Activated CD4-positive, alpha-beta T cell treated with anti-CD3 and anti-CD28 coated beads, Interleukin-2, amount 50 U/mL, for 1 hour (primary cell): Measurements from ENCODE around the gene GEN1.

Source experiments
- DNase-seq: peaks from one replicate; pipeline ENCODE4 v3.0.0-alpha.2; 2020

GEN1 gene

GRCh38 chr2:17754773-17755425 lies 961 bp downstream of the GEN1 start:
- DNase-seq: no peak

GRCh38 chr2:17756668-17757067 lies 2.7 kb downstream of the GEN1 start:
- DNase-seq: no peak

DNA sequence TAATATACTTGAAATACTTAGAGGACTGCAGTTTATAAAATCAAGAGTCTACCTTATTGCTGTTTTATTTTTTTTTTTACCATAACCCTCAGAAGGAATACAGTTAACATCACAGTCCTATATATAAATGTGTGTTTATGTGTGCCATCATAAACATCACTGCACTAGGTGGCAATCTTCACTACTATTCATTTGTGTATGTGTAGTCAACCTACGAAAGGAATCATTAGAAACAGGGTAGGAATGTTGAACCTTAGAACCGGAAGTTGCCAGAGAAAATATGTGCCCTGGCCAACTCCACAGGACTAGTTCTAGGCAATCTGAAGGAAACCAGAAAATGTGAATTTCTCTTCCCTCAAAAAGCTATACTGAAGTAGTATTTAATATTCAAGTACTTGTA lies 3.4 kb downstream of the GEN1 start:
- DNase-seq: no peak

- DNase-seq: no peak
These were observed 4.2 kb downstream of the GEN1 start for GRCh38 chr2:17758118-17758517.

DNA sequence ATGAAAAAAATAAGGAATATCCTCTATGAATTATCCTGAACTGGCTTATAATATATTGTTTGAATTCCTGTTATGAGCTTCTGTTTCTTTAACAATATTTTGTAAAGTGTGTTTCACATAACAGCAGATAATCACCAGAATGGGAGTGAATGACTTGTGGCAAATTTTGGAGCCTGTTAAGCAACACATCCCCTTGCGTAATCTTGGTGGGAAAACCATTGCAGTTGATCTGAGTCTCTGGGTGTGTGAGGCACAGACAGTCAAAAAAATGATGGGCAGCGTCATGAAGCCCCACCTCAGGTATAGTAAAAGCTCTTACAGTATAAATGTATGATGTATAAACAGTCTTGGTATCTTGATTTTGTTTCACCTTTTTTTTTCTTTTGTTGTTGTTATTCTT lies 5.9 kb downstream of the GEN1 start:
- no peak for DNase-seq

GRCh38 chr2:17762451-17762850 lies 8.5 kb downstream of the GEN1 start:
- no peak for DNase-seq

DNA sequence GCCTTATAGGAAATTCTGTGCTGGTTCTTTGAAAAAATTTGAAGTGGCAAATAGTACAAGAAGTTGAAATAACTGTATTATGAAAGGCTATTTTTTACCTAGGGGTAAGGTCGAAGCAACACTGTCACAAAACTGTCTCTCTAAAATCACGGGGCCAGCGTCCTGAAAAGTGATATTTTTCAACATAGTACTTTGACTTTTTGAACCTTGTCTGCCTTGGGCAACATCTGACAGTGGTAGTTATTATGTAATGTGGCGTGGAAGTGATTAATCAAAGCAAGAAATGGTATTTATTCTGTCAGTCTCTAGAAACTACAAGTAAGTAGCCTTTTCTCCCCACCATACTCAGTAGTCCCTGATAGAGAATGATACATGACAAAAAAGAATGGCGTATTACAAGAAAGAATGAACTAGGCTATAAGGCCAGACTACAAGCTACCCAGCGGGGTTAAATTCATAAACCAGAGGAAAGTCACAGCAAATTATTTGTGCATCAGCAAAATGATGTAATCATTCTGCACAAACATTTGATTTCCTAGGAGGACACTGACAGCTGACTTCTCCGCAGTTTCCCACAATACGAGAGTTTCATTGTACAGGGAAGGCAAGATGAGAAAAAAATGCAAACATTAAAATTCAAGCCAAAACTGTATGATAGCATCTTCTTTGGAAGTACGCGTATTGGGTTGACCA lies 9.8 kb downstream of the GEN1 start:
- DNase-seq: no peak

GRCh38 chr2:17765398-17765797 lies 11.5 kb downstream of the GEN1 start:
- no peak for DNase-seq

DNA sequence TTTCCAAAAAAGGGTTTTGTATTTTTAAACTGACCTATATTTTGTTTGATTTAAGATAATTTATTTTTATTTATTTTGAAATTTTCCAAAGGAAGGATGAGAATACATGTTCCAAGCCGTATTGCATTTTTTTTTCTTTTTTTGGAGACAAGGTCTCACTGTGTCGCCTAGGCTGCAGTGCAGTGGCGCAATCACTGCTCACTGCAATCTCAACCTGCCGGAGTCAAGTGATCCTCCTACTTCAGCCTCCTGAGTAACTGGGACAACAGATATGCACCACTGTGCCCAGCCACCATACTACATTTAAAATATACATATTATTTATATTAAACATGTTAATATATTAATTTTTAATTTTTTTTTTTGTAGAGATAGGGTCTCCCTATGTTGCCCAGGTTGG lies 15.0 kb downstream of the GEN1 start:
- no peak for DNase-seq

GRCh38 chr2:17771956-17772355 lies 18.0 kb downstream of the GEN1 start:
- DNase-seq: no peak

GRCh38 chr2:17772532-17772931 lies 18.6 kb downstream of the GEN1 start:
- DNase-seq: no peak

DNA sequence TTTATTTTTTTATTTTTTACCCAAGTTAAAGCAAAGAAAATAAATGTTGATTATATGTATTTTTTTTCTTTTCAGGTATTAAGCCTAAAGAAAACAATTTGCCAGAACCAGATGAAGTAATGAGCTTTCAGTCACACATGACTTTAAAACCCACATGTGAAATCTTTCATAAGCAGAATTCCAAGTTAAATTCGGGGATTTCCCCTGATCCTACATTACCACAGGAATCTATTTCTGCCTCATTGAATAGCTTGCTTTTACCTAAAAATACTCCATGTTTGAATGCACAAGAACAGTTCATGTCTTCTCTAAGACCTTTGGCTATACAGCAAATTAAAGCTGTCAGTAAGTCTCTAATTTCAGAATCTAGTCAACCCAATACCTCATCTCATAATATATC lies 26.6 kb downstream of the GEN1 start:
- DNase-seq: no peak

DNA sequence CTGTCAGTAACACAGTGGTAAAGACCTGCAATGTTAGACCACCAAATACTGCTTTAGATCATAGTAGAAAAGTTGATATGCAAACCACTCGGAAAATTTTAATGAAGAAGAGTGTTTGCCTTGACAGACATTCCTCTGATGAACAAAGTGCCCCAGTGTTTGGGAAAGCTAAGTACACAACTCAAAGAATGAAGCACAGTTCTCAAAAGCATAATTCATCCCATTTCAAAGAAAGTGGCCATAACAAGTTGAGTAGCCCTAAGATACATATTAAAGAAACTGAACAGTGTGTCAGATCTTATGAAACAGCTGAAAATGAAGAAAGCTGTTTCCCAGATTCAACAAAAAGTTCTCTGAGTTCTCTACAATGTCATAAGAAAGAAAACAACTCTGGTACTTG lies 27.5 kb downstream of the GEN1 start:
- no peak for DNase-seq

- no peak for DNase-seq
These were observed 32.8 kb downstream of the GEN1 start for GRCh38 chr2:17786727-17787126.

- DNase-seq: no peak
These were observed 34.8 kb downstream of the GEN1 start for GRCh38 chr2:17788773-17789172.

- no peak for DNase-seq
These were observed 36.6 kb downstream of the GEN1 start for GRCh38 chr2:17790536-17790935.

GRCh38 chr2:17791121-17791816 lies 37.3 kb downstream of the GEN1 start:
- DNase-seq: no peak

DNA sequence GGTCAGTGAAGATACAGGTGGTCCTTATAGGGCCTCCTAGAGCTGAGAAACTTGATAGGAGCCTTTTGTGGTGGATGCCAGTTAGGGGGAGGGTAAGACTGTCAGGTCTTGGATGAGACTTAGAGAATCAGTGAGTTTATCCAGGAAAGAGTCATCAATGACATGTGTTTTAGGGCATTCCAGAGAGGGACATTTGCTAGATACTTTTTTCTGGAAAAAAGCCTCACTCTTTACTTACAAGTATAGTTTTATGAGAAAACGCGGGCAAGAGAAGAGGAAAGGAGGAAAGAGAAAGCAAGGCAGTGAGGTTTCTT lies 37.8 kb downstream of the GEN1 start:
- DNase-seq: no peak

GRCh38 chr2:17792515-17792914 lies 38.6 kb downstream of the GEN1 start:
- DNase-seq: no peak

GRCh38 chr2:17793296-17793695 lies 39.4 kb downstream of the GEN1 start:
- no peak for DNase-seq

DNA sequence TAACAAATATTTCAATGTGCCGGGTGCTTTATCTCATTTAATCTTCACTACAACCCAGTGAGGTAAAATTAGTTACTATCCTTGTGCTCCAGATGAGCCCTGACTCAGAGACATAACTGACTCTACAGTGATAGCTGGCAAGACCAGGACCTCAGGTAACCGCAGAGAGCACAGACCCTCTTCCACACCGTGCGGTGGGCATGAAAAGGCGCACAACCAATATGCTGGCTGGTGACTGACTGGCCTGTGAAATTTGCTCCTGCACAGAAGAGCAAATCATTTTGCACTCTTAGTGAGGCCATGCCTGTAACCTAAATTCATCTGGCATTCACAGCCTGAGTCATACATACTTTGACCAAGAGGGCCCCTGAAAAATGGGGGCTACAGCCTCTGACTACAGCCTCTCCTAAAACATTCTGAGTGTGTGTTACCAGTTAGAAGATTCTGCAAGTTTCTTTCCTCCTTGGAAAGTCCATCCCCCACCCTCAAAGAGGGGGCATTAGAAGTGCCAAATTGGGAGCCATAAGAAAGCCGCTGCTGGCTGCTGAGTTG lies 39.9 kb downstream of the GEN1 start:
- no peak for DNase-seq

DNA sequence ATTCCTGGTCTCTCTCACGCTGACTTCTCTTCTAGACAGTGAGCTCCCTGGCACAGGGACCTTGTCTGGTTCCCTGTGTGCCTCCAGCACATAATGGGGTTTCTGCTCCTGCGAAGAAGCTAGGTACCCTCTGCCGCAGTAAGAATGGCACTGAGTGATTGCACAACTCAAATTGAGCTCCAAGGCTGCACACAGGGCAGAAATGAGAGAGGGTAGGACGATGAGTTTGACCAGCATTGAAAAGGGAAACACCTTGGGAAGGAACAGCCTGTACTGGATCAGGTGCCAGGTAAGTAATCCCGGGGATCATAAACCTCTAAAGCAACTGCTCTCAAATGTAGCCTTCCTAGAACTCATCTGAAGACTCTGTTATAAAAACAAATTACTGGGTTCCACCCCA lies 41.4 kb downstream of the GEN1 start:
- no peak for DNase-seq

GRCh38 chr2:17798338-17798737 lies 44.4 kb downstream of the GEN1 start:
- DNase-seq: no peak
